Stimulated activated CD4-positive, alpha-beta T cell treated with anti-CD3 and anti-CD28 coated beads, Interleukin-1b, Interleukin-23, amount 100 ng/mL, for 4 hours (primary cell): ENCODE measurements around the gene BTBD6.

Source experiments
- DNase-seq, 2 donors: peaks; one replicate each; pipeline ENCODE4 v3.0.0-alpha.2; 2020; ENCODE audit warnings: low read depth in 2 of 2

Gene BTBD6

DNA sequence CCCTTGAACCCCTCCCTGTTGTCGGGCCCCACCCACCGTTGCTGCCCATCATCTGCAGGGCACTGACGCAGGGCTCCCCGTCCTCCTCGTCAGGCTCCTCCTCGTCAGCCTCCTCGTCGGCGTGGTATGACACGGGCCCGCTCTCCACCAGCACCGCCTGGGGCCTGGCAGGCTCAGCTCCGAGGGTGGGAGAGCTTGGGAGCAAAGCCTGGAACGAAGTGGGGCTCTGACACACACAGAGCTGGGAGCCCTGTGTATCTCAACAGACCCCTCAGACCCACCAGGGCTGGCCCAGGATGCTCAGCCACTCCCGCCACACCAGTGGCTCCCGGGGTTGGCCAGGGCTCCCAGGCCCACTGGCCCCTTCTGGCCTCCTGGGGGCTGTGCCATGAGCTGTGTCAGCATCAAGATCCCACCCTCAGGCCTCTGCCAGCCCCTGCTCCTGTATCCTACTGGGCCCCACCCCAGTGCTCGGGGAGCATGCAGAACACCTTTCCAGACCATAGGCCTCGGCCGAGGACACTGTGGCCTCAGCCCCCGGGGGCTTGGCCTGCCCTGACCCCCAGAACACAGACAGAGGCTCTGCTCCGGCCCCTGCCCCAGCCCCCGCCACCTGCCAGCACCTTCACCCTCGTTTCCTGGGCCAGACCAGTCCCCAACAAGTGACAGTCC lies 37.1 kb upstream of the BTBD6 start:
- DNase-seq: no peak

DNA sequence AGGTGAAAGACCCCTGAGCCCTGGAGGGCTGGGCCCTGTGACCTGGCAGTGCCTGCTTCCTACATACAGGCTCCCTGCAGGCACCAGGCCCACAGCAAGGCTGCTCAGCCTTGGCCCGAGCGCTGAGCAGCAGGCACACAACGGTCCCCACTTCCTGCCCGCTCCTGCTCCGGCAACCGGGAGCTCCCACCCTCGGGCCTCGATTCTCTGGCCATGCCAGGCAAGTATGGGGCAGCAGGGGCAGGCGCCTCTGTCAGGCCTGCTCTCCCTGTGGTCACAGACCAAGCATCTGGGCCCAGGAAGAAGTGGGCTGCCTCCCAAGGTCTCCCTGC lies 36.6 kb upstream of the BTBD6 start:
- no peak for DNase-seq

DNA sequence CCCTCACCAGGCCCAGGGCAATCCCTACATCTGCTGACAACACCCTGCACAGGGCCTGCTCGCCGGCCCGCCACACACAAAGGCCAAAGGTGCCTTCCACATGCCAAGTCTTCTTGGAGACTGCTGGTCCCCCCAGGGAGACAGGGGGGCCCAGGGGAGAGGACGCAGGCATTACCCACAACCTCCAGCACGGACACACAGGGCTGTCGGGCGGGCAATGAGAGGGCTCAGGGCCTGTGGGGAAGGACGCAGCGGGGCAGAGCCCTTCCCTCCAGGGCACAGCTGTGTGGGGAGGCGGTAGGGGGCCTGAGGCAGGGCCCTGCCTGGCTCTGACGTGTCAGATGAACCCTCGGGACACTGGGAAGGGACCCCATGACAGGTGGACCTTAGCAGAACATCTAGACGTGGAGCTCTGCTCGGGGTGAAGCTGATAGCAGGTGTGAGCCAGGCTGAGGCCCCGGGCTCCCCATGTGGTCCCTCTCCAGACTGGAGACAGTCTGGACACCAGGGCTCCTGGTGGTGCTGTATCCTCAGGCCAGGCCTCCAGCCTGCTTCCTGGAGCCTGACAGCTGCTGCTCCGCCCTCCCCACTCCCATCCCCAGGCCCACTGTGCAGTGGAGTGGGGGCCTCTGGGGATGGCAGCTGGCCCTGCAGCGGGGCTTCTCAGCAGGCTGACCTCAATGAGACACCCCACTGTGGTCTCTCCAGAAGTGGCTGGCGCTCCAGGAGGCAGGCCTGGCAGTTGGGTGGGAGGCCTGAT lies 35.6 kb upstream of the BTBD6 start:
- no peak for DNase-seq

DNA sequence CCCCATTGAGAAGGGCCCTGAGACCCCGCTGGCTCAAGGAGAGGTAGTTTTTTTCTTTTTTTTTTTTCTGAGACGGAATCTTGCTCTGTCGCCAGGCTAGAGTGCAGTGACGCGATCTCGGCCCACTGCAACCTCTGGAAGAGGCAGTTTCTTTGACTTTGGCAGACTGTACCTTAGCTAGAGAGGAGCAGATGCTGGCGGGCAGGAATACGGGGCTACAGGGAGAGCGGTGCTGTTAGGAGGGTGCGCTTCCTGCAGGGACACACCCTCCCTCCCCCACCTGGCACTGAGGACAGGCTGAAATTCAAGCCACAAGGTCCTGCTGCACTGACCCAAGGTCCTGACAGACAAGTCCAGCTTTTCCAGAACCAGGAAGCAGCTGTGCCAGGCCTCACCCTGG lies 35.0 kb upstream of the BTBD6 start:
- DNase-seq: no peak

DNA sequence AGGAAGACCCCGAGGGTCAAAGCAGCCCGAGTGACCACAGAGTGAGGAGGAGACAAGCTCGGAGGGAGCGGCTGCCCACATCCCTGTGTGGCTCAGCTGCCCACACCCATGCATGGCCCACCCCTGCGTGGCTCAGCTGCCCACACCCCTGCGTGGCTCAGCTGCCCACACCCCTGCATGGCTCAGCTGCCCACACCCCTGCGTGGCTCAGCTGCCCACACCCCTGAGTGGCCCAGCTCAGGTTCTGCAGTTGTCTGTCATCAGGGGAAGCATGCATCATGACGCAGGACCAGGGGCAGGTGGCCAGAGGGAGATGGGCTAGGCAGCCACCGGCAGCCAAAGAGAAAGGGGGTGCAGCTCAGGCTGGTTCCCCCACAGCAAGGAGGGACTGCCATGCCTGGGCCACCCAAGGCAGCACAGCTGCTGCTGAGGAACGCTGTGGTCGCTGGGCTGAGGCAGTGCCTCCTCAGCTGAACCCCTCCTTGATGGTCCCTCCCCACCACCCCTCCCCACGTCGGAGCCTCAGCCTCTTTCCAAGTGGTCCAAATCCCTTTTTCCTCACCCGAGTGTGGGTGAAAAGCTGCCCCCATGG lies 33.9 kb upstream of the BTBD6 start:
- no peak for DNase-seq

DNA sequence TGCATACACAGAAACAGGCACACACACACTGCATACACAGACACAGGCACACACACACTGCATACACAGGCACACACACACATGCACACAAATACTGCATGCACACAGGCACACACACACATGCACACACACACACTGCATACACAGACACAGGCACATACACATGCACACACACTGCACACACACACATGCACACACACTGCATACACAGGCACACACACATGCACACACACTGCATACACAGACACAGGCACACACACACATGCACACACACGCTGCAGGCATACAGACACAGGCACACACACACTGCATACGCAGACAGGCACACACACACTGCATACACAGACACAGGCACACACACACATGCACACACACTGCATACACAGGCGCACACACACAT lies 32.7 kb upstream of the BTBD6 start:
- DNase-seq: no peak

DNA sequence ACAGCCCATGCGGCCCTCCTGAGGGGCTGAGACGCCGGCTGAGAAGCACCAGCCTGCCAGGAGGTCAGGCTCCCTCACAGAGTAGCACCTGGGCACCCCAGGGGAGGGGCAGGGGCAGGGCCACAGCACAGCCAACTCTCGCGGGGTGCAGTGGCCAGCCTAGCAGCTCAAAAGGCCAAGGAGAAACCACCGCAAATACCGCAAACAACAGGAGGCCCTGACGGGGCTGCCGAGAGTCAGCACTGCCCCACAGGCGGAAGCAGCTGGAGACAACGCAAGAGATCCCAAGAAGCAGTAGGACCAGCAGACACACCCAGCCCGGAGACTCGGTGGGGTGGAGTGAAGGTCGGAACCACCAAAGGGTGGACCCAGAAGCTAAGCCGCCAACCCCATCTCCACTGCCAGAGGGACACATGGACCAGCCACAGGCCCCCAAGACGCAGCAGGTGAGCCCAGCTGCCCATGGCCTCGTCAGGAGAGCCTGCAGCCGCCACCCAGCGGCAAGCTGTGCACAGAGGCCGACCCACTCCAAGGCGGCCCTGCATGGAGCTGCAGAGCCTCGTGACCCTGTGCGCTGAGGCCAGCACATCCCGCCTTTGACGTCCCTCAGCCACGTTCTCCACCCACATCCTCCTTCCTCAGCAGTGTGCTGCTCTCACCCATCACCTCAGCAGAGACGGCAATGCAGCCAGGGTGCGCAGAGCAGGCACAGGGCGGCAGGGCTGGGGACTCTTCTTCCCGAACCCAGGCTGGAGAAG lies 31.7 kb upstream of the BTBD6 start:
- no peak for DNase-seq

DNA sequence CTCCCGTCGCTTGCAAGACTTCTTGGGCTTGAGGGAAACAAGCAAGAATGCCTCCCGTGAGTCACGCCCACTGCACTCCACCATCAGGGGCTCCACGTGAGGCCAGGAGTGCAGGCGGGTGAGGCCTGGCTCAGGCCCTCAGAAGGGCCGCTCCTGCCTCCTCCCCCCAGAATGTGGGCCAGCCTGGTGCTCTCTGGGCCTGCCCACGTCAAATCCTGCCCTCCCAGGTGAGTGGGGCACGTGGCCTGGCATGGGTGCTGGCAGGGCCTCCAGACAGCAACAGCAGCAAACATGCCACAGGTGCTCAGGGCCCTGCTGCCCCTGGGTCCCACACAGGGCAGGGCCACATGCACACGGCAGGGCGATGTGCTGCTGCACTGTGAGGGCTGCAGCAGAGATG lies 30.6 kb upstream of the BTBD6 start:
- no peak for DNase-seq

DNA sequence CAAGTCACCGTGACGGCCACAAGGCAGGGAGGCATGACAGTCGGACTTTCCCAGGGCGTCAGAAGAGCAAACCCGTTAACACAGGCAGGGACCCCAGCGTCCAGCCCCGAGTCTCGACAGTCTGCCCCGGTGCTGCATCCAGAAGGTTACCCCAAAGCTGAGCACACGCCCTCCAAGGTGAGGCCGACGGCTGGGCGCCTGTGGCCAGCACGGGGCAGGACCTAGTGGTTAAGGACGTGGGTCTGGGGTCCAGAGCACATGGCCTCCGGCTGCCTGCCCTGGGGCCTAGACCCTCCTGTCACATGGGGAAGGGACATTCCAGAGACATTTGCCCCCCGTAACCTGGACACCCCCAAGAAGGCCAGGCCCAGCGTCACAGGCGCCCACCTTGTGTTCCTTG lies 29.7 kb upstream of the BTBD6 start:
- DNase-seq: no peak

DNA sequence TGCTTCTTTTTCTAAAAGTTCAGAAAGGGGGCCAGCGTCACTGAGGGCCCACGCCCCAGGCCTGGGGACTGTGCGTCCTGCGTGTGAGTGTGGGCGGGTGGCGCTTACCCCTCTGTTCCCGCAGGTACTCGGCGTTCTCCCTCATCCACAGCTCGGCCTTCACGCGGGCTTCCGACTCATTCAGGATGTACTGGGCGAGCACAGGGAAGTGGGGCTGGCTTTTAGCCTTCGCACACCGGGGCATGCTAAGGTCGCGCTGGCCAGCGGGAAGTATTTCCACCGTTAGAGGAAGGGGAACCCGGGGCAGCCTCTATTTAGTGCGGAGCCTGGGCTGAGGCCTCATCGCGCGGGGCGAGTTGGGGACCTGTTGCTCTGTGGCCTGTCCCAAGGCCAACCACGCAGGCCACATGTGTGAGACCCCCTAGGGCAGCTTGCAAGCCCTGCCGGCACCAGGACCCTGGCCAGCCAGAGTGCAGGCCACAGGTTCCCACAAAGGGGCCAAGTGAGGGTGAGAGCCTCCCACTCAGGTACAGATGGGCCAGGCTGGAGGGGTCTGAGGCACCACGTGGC lies 29.2 kb upstream of the BTBD6 start:
- no peak for DNase-seq

DNA sequence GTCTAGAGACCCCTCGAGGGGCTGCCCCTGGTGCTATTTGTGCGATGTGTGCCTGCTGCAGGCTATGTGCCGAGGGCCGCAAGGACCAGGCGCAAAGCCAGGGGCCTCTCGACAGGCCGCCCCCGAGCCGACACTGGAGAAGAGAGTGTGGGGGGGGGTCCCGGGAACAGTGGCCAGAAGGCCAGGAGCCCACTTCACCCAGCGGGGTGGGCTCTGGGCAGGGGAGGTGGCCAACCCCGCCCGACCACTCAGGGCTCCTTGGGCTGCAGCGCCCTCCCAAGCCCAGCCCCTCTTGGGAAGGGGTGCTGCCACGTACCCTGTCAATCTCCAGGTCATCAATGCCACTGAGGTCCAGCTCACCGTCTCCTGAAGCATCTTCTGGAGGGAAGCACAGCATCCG lies 28.6 kb upstream of the BTBD6 start:
- DNase-seq: no peak

DNA sequence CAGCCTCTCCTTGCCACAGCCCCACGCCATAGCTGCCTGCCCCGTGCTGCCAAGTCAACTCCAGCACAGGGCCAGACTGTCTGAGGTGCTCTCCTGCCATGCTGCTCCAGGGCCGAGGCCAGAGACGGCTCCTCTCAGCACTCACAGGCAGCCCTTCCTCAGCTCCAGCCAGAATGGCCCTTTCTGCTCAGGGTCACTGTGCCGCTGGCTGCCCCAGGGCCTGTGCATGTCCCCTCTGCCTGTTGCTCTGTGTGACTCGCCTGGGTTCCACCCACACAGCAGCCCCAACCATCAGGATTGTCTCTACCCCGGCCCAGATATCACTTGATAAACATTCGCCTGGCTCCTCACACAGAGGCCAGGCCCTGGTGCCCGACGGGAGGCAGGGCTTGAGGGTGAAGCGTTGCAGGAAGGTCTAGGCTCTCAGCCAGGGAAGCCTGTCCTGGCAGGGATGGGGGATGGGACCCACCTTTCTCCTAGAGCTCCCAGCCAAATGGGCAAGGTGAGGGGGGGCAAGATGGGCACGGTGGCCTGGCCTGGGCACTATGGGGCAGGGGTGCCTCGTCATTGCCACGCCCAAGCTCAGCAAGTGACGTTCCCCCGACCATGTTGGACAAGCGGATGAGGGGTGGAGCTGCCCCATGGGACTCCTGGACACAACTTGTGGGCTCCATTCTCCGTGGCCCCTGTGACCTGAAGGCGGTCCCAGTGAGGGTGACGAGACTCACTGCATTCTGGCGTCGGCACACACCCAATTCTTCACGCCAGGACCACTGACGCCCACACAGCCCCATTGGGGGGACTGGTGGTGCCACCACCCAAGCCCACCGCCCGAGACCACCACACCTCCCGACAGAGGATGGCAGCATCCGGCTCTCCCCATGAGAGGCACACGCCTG lies 27.4 kb upstream of the BTBD6 start:
- DNase-seq: no peak

DNA sequence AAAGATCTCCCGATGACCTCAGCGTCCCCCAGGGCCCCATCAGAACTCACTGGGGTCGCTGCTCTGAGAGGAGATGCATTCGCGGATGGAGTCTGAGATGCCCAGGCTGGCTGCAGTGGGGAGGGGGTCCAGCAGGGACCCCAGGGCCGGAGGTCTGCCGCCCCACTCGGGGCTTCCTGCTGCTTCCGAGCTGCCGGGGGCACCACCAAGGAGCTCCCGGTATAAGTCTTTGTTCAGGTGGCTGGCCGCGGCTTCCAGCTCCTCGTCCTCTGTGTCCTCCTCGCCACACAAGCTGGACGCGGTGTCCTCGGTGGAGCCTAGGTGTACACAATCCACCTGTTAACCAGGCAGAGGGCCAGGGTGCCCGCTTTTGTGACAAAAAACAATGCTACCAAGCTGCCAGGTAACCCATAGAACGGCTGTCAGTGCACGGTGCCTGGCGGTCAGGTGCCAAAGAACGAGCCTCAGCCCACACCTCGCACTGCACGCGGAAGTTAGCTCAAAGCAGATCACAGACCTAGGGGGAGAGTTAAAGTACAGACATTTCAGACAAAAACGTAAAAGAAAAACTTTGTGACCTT lies 26.6 kb upstream of the BTBD6 start:
- DNase-seq: no peak

DNA sequence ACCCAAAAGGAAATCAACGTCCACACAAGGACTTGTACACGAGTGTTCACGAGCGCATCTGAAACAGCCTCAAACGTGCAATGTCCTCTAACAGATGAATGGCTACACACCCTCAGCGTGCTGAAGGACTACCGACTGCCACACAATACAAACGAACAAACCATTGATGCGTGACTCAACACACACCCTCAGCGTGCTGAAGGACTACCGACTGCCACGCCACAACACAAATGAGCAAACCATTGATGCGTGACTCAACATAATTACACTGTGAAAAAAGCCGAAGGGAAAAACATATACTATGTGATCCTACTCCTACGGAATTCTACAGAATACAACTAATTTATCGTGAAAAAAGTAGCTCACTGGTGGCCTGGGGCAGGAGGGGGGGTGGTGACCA lies 25.1 kb upstream of the BTBD6 start:
- no peak for DNase-seq

DNA sequence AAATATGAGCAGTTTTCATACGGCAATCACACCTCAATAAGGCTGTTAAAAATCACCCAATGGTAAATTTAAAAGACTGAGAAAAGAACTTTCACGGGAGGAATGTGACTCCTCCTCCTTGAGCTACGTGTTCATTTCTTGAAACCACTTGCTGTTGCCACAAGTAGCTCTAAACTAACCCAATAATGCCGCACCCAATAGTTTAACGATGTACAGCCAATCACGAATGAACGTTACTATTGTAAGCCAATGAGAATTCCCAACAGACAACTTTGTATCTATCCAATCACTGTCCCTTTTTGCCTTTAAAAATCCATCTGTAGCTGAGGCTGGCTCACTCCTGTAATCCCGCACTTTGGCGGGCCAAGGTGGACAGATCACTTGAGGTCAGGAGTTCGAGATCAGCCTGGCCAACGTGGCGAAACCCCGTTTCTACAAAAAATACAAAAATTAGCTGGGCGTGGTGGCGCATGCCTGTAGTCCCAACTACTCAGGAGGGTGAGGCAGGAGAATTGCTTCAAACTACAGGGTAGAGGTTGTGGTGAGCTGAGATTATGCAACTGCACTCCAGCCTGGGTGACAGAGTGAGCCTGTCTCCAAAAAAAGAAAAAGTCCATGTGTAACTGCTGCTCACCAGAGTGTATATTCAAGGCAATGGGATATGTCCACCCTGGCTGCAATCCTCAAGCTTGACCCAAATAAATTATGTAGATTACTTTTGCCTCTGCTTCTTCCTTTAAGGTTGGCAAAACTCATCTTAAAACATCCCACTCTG lies 24.4 kb upstream of the BTBD6 start:
- DNase-seq: no peak

DNA sequence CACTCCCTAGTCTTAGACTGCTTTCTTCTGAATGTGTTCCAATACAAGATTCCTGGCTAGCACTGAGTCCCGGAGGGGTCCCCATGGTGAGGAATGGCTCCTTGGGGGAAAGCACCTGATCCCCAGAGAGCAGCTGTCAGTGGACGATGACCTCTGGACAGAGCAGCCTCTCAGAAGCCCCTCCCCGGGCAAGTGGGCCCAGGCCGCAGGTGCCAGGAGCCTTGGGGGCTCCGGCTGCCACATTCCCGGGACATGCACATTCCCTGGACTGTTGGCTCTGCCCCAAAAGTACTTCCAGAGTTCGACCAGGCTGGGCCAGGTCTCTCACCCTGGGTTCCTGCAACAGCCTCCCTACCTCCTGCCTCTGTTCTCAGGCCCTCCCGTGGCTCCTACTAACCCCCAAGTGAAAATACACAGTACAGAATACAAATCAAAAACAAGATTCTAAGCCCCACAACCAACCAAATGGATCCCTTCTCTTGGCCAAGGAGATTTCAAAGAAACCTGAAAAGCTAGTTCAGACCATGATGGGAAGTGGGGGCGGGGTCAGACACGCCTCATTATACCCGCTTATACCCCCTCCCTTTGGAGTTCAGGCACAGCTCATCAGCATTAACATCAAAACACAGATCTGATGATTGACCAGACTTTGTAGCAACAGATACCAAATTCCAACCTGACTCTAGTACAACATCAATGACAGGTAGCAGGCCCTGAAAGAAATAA lies 23.3 kb upstream of the BTBD6 start:
- no peak for DNase-seq

DNA sequence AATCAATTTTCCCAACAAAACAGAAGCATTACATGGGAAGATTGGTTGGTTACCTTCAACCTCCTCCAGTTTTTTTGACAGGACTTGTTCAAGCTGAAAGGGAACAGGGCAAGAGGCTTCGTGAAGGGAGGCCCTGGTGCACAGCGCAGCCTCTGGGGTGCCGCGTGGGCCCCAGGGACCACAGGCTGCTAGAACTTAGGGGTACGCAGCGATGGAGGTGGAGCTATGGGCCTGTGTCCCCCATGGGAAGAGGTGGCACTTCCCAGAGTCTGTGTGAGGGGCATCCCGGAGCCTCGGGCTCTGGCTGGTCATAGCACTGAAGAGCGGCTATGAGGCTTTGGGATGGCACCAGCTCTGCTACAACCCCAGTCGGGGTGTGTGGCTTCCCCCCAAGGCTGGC lies 22.1 kb upstream of the BTBD6 start:
- DNase-seq: no peak

DNA sequence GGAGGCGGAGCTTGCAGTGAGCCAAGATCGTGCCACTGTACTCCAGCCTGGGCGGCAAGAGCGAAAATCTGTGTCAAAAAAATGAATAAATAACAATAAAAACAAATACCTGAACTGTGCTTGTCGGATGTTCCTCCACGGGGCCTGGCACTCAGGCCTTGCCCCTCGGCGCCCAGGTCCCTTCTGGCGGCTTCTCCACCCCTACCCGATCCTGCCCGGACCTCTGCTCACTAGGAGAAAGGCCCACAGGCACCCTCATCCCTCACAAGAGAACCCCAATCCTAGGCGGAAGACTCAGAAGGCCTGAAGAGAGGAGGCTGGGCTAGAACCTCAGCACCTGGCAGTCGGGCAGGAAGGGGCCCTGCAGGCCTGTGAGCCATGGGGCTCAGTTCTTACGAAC lies 21.0 kb upstream of the BTBD6 start:
- DNase-seq: no peak

DNA sequence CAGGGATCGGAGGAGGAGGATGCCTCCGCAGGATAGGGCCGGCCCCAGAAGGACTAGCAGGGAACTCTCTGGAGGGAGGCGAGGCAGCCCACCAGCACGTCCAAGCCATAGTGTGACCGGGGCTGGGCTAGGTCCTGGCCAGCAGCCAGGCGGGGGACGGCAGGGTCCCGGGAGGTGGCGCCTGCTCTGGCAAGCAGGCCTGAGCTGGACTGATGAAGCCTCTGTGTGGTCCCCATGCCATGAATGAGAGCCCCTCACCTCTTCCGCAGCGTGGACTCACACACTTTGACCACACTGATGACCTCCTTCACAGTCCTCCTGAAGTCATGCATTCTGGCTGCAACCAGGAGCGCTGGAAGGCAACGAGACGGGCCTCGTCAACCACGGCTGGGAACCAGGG lies 19.8 kb upstream of the BTBD6 start:
- no peak for DNase-seq
